Neural progenitor cell (in vitro differentiated cells): ENCODE measurements around the gene RTN1. TPM values are rescaled to one million over a fixed set of nuclear protein-coding genes. Genes with fewer than 3 reads are reported as not detected.

ENCODE experiments used
- DNase-seq: peaks from one replicate; pipeline ENCODE4 v3.0.0-alpha.2; 2016; ENCODE audit warnings: low spot score
- H2AFZ ChIP-seq: fragments of 200-600 bp; sonication (generic); replicated peaks from 2 replicates; pipeline ENCODE4 v1.6.1; 2016; ENCODE audit warnings: antibody characterized with exemption
- H3F3A ChIP-seq: fragments of 200-600 bp; sonication (generic); 2 replicates; pipeline ENCODE4 v1.6.1; 2016; ENCODE audit warnings: antibody characterized with exemption, low read depth
- H3K27ac ChIP-seq: fragments of 200-600 bp; sonication (generic); 2 replicates; pipeline ENCODE4 v1.5.1; 2016; ENCODE audit warnings: mild to moderate bottlenecking
- H3K27me3 ChIP-seq: fragments of 200-600 bp; sonication (generic); 2 replicates; pipeline ENCODE4 v1.6.1; 2016; ENCODE audit warnings: mild to moderate bottlenecking, moderate library complexity
- H3K36me3 ChIP-seq: fragments of 200-600 bp; sonication (generic); 2 replicates; pipeline ENCODE4 v1.5.1; 2016
- H3K4me1 ChIP-seq: fragments of 200-600 bp; sonication (generic); 2 replicates; pipeline ENCODE4 v1.6.1; 2016; ENCODE audit warnings: mixed run types
- H3K4me2 ChIP-seq: fragments of 200-600 bp; sonication (generic); 2 replicates; pipeline ENCODE4 v1.6.1; 2016
- H3K4me3 ChIP-seq: fragments of 200-600 bp; sonication (generic); 2 replicates; pipeline ENCODE4 v1.5.1; 2016
- H3K79me2 ChIP-seq: fragments of 200-600 bp; sonication (generic); 2 replicates; pipeline ENCODE4 v1.6.1; 2016; ENCODE audit warnings: low read depth
- H3K9ac ChIP-seq: fragments of 200-600 bp; sonication (generic); 2 replicates; pipeline ENCODE4 v1.6.1; 2016
- H3K9me3 ChIP-seq: fragments of 200-600 bp; sonication (generic); 2 replicates; pipeline ENCODE4 v1.5.1; 2016; ENCODE audit warnings: low read depth
- H4K20me1 ChIP-seq: fragments of 200-600 bp; sonication (generic); 2 replicates; pipeline ENCODE4 v1.6.1; 2016; ENCODE audit warnings: low read depth
- H3K27ac Mint-ChIP-seq: 3 replicates; pipeline ENCODE4 v1.8.0; 2021; ENCODE audit warnings: mixed read lengths
- H3K27me3 Mint-ChIP-seq: 2 replicates; pipeline ENCODE4 v1.8.0; 2022; ENCODE audit warnings: low read depth, mild to moderate bottlenecking, inconsistent platforms, moderate library complexity, mixed read lengths; ENCODE audit not compliant: insufficient read depth
- H3K36me3 Mint-ChIP-seq: 3 replicates; pipeline ENCODE4 v1.8.0; 2021; ENCODE audit warnings: mixed read lengths
- H3K4me1 Mint-ChIP-seq: 3 replicates; pipeline ENCODE4 v1.8.0; 2021; ENCODE audit warnings: mixed read lengths
- H3K4me3 Mint-ChIP-seq: 3 replicates; pipeline ENCODE4 v1.8.0; 2021; ENCODE audit warnings: mild to moderate bottlenecking, moderate library complexity, mixed read lengths
- H3K9me3 Mint-ChIP-seq: 3 replicates; pipeline ENCODE4 v1.8.0; 2020; ENCODE audit warnings: mixed read lengths
- CTCF ChIP-seq: fragments of 200-600 bp; sonication (generic); IDR thresholded peaks from 2 replicates; pipeline ENCODE4 v1.5.1; 2017; ENCODE audit warnings: antibody characterized with exemption, mild to moderate bottlenecking
- EZH2 ChIP-seq: fragments of 200-600 bp; sonication (generic); IDR thresholded peaks from 2 replicates; pipeline ENCODE4 v1.6.1; 2017; ENCODE audit warnings: antibody characterized with exemption, mild to moderate bottlenecking, moderate library complexity
- EZH2phosphoT487 ChIP-seq: fragments of 200-600 bp; sonication (generic); IDR thresholded peaks from 2 replicates; pipeline ENCODE4 v1.6.1; 2017; ENCODE audit warnings: antibody characterized with exemption
- total RNA-seq: library from RNA; depleted of rRNA; stranded (reverse); fragments of >200 nt; gene quantifications from 2 replicates; pipeline ENCODE4 v1.2.3, GENCODE V29; 2015; ENCODE audit warnings: low replicate concordance

The RTN1 gene
- total RNA-seq, 1 donor from 2014 or later = 7.7 TPM

- Mint-ChIP-seq H3K9me3 (no peaks in the 10 kb centered on the region), H3K4me3 (no peak overlapping the region)
- TF ChIP-seq CTCF = no peak
- no peak for TF ChIP-seq EZH2
- TF ChIP-seq EZH2phosphoT487 = no peak
Measured at GRCh38 chr14:59782760-59783159, 87.8 kb downstream of the RTN1 start.

GRCh38 chr14:59777006-59777579 is 93.5 kb downstream of the RTN1 start:
- Mint-ChIP-seq H3K27me3 (no peaks in the 10 kb centered on the region), H3K4me1 (peaks cover 16% of the 10 kb centered on the region), H3K9me3 (no peaks in the 10 kb centered on the region), H3K36me3 (no peaks in the 10 kb centered on the region), H3K4me3 (no peak overlapping the region), H3K27ac (no peak overlapping the region)
- Histone ChIP-seq H3K4me3 (no peak overlapping the region), H3K79me2 (no peaks in the 10 kb centered on the region), H3F3A (no peaks in the 10 kb centered on the region), H4K20me1 (no peaks in the 10 kb centered on the region), H3K4me2 (no peak overlapping the region), H3K27me3 (no peaks in the 10 kb centered on the region), H3K9me3 (no peaks in the 10 kb centered on the region), H3K36me3 (no peaks in the 10 kb centered on the region), H3K4me1 (peaks cover 8% of the 10 kb centered on the region), H3K27ac (no peak overlapping the region), H3K9ac (no peak overlapping the region), H2AFZ (no peak overlapping the region)
- TF ChIP-seq CTCF = no peak
- no peak for TF ChIP-seq EZH2phosphoT487
- DNase-seq = no peak

More at GRCh38 chr14:59782760-59783159, 87.8 kb downstream of the RTN1 start:
- no peak overlapping the region for H3K9ac ChIP-seq
- no peaks in the 10 kb centered on the region for H3F3A ChIP-seq
- Mint-ChIP-seq H3K4me1 (peaks cover 10% of the 10 kb centered on the region), H3K27me3 (no peaks in the 10 kb centered on the region), H3K36me3 (no peaks in the 10 kb centered on the region), H3K27ac (no peak overlapping the region)
- H3K4me2 ChIP-seq = no peak overlapping the region
- H2AFZ ChIP-seq = no peak overlapping the region
- no peak overlapping the region for H3K4me3 ChIP-seq
- no peaks in the 10 kb centered on the region for H3K36me3 ChIP-seq
- H3K79me2 ChIP-seq = no peaks in the 10 kb centered on the region
- DNase-seq = no peak
- H3K9me3 ChIP-seq = no peaks in the 10 kb centered on the region
- H3K27me3 ChIP-seq = no peaks in the 10 kb centered on the region
- H3K27ac ChIP-seq = no peak overlapping the region
- peaks cover 3% of the 10 kb centered on the region for H3K4me1 ChIP-seq
- no peaks in the 10 kb centered on the region for H4K20me1 ChIP-seq

- no peak overlapping the region for H3K27ac ChIP-seq
- H3K4me3 Mint-ChIP-seq = no peak overlapping the region
- DNase-seq = no peak
Measured at GRCh38 chr14:59776468-59776867, 94.1 kb downstream of the RTN1 start.

More at GRCh38 chr14:59776468-59776867, 94.1 kb downstream of the RTN1 start:
- Mint-ChIP-seq H3K27me3 (no peaks in the 10 kb centered on the region), H3K9me3 (no peaks in the 10 kb centered on the region), H3K4me1 (peaks cover 17% of the 10 kb centered on the region), H3K27ac (no peak overlapping the region), H3K36me3 (no peaks in the 10 kb centered on the region)
- Histone ChIP-seq H3K79me2 (no peaks in the 10 kb centered on the region), H3K4me1 (peaks cover 8% of the 10 kb centered on the region), H4K20me1 (no peaks in the 10 kb centered on the region), H3F3A (no peaks in the 10 kb centered on the region), H3K27me3 (no peaks in the 10 kb centered on the region), H3K36me3 (no peaks in the 10 kb centered on the region), H3K9ac (no peak overlapping the region), H3K4me2 (no peak overlapping the region), H3K4me3 (no peak overlapping the region), H2AFZ (no peak overlapping the region), H3K9me3 (no peaks in the 10 kb centered on the region)
- no peak for TF ChIP-seq EZH2phosphoT487
- TF ChIP-seq CTCF = no peak
- no peak for TF ChIP-seq EZH2
